ENCODE results near the gene FARP2. TPM values are rescaled to one million over a fixed set of nuclear protein-coding genes. Genes with fewer than 3 reads are reported as not detected.
A peak's percentile ranks its signal among the peaks of the same experiment; 100 is the strongest.

Gene FARP2
- total and polyA plus RNA-seq, 2 of the 13 experiments (the other 11 are each of a cell fraction or from before 2014, with no cell fraction given): 28.0 to 45.4 TPM

DNA sequence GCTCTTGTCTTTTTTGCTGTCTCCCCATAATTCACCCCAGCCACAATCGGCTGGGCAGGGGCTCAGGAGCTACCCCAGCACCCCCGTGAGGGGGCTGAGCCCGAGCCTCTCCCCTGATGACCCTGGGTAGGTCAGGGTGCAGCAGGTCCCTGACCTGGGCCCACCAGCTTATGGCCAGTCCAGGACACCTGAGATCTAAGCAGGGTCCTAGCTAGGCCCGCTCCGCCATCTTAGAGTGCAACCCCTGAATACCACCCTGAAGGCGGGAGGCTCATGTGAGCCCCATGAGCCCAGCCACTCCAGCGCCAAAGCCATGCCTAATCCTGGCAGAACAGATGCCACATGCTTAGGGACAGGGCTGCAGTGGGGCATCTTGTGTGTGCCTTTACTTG, 136.1 kb downstream of the FARP2 start:
- BruUV-seq (replicated peaks): TSS peak; percentile 31
- TF ChIP-seq DNMT3B (CRISPR knock-in tag; conservative IDR thresholded peaks at IDR 0.05): no peak
- no peak for TF ChIP-seq SIX4 (CRISPR knock-in tag; IDR thresholded peaks at IDR 0.05)
- TF ChIP-seq ZNF138 (CRISPR knock-in tag; IDR thresholded peaks at IDR 0.05; ENCODE audit: low read depth): no peak
- 0 out of 4 replicates have a peak, but pooled peaks of 1 of the 2 experiments have one; percentile 23 for TF ChIP-seq POLR2A (IDR thresholded peaks at IDR 0.05; ENCODE audit: insufficient read depth in 1 of 2, low read depth in 2 of 2, low read length in 2 of 2)
- TF ChIP-seq RBM22 (optimal IDR thresholded peaks at IDR 0.05; ENCODE audit: low read length): peak; percentile 46
- TF ChIP-seq ZNF17 (CRISPR knock-in tag; IDR thresholded peaks at IDR 0.05): no peak
- no peak for TF ChIP-seq ZMAT3 (CRISPR knock-in tag; conservative IDR thresholded peaks at IDR 0.05)
- TF ChIP-seq PAF1 (CRISPR knock-in tag; IDR thresholded peaks at IDR 0.05): 0 out of 2 replicates have a peak, but pooled peaks have one; percentile 27
- TF ChIP-seq, protein P1, sequence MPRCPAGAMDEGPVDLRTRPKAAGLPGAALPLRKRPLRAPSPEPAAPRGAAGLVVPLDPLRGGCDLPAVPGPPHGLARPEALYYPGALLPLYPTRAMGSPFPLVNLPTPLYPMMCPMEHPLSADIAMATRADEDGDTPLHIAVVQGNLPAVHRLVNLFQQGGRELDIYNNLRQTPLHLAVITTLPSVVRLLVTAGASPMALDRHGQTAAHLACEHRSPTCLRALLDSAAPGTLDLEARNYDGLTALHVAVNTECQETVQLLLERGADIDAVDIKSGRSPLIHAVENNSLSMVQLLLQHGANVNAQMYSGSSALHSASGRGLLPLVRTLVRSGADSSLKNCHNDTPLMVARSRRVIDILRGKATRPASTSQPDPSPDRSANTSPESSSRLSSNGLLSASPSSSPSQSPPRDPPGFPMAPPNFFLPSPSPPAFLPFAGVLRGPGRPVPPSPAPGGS (CRISPR knock-in tag; IDR thresholded peaks at IDR 0.05): 0 out of 2 replicates have a peak, but pooled peaks have one; percentile 44
- peak; percentile 53; the same call in 1 of the 2 replicates for TF ChIP-seq POLR2G (IDR thresholded peaks at IDR 0.05; ENCODE audit: low read depth, low read length)
- peak; percentile 90 for TF ChIP-seq AGO2 (optimal IDR thresholded peaks at IDR 0.05; ENCODE audit: low read depth, low read length)
- TF ChIP-seq GZF1 (CRISPR knock-in tag; IDR thresholded peaks at IDR 0.05): no peak
- intact Hi-C loops (cut with micrococcal nuclease; ENCODE audit: unreplicated experiment) (no loop called here), in situ Hi-C loops (cut with HindIII; ENCODE audit: extremely low pct_ligation_motif_present, low pct_unique_long_range_greater_than_20kb) (no loop called here)
- H3K27ac ChIP-seq (ENCODE audit: extremely low read length, insufficient read depth, low read length): no peak overlapping the region
- POLR2A ChIA-PET: interaction anchor here (1.0 kb wide), 2 partner anchors 16 to 118 kb away, joined by 3 to 4 read pairs; no protein-coding TSS in a partner anchor
- H3K4me3 ChIP-seq (replicated peaks in 1 of 3; ENCODE audit: insufficient read depth in 1 of 3, low read depth in 2 of 3, low read length in 3 of 3): no peak overlapping the region
- CTCF ChIA-PET (ENCODE audit: low intra/inter-chr PET ratio, low total read pairs): no interaction called here
- no peak for DNase-seq (ENCODE audit: low spot score)
- FAIRE-seq: no peak
- peak; percentile 1; the same call in 2 of the 3 replicates for ATAC-seq
- H3K9ac ChIP-seq (ENCODE audit: insufficient read depth, low read depth, low read length): no peak overlapping the region
- H3K4me2 ChIP-seq (ENCODE audit: low read depth, low read length): no peak overlapping the region
- peaks cover 25 to 46% of the 10 kb centered on the region in 2 experiments for H3K36me3 ChIP-seq (replicated peaks in 1 of 2; ENCODE audit: control insufficient read depth in 1 of 2, insufficient read depth in 2 of 2, low read length in 2 of 2)
- H2AFZ ChIP-seq (ENCODE audit: low read length): no peak overlapping the region
- whole genome bisulfite sequencing (ENCODE audit: low lambda C conversion rate): 93% methylated on average over 3 of the region's 7 CpGs
- no peaks in the 10 kb centered on the region for H3K9me3 ChIP-seq (ENCODE audit: low read length)
- no peaks in the 10 kb centered on the region for H4K20me1 ChIP-seq (ENCODE audit: insufficient read depth, low read length)
- no peaks in the 10 kb centered on the region for H3K79me2 ChIP-seq (ENCODE audit: insufficient read depth, low read length)
- H3K27me3 ChIP-seq (ENCODE audit: control insufficient read depth in 1 of 2, insufficient read depth in 2 of 2, low read length in 2 of 2): no peaks in the 10 kb centered on the region
- no peaks in the 10 kb centered on the region for H3K4me1 ChIP-seq (ENCODE audit: insufficient read depth, low read length)

All from HepG2 (cell line).